ENCODE data around the gene RB1.
"Not testable (repeated sequence)": the region's sequence is repeated elsewhere in the genome, so short reads cannot be mapped to it uniquely, and the experiment has no call there.

The RB1 gene

DNA sequence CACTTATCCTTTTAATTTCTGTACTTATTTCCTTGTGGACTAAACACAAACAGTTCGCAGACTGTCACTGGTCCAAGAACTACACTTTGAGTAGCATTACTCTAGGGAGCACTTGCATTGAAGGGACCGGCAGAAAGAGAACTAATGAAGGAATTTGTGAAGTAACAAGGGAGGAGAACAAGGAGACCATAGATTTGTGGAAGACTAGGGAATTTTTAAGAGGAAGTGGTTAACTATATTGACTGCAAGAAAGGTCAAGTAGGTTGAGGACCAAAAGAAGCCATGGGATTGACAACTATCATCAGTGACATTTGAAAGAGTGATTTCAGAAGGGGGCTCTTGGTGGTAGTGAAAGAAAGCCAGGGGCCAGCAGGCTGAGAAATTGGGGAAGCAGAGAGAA lies 4.0 kb upstream of the RB1 start:
- DNase-seq = no peak

DNA sequence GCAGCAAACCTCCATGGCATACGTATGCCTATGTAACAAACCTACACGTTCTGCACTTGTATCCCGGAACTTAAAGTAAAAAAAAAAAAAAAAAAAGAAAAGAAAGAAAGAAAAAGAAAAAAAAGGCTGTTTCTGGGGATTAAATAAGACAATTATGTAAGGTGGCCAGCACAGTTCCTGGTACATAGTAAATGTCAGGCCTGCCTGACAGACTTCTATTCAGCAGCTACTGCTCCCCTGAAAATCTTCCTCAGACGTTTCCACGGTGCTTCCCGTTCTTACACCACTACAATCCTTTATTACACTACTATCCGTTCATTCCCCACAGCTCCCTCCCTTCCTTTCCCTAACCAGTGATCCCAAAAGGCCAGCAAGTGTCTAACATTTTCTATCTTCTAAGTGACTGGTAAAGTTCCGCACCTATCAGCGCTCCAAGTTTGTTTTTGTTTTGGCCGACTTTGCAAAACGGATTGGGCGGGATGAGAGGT lies 636 bp upstream of the RB1 start:
- peak; percentile 46 for DNase-seq

DNA sequence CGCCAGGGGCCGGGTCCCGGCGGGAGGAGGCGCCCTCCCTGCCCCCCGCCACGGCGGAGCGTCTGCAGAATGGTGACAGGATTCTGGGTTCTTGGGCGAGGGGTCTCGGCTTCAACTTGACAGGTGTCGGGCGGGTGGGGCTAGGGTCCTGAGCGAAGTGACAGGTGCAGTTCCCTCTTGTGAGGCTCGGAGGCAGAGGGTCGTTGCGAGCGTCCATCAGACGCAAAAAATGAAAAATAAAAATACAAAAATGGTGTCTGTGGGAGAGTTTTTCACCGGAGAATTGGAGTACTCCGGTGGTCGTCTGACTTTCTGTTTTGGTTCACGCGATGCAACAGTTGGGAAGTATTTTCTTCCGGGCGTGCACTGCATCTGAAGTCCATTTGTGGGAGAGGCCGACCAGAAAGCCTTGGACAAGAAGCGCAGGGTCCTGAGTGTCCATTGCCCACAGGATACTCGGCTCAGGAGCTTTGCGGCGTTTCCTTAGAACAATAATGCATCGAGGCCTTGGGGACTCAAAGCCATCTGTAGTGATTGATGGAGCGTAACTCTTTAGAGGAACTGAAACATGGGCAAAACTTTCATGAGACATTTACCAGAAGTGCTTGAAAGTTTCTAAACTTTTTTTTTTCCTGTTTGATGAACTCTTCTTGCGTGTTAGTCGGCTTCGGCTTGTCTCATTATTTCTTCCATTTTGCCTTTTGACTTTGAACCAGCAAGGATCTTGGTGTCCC lies 759 bp downstream of the RB1 start:
- no peak for DNase-seq

DNA sequence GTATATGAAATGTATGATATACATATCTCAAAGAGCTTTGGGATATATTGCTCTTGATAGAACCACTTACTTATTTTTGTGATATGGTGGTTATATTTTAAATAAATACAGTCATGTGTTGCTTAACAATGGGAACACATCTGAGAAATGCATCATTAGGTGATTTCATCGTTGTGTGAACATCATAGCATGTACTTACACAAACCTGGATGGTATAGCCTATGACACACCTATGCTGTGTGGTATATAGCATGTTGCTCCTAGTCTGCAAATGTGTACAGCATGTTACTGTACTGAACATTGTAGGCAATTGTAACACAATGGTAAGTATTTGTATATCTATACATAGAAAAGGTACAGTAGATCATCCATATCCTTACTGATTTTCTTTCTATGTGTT lies 7.7 kb downstream of the RB1 start:
- no peak for DNase-seq

DNA sequence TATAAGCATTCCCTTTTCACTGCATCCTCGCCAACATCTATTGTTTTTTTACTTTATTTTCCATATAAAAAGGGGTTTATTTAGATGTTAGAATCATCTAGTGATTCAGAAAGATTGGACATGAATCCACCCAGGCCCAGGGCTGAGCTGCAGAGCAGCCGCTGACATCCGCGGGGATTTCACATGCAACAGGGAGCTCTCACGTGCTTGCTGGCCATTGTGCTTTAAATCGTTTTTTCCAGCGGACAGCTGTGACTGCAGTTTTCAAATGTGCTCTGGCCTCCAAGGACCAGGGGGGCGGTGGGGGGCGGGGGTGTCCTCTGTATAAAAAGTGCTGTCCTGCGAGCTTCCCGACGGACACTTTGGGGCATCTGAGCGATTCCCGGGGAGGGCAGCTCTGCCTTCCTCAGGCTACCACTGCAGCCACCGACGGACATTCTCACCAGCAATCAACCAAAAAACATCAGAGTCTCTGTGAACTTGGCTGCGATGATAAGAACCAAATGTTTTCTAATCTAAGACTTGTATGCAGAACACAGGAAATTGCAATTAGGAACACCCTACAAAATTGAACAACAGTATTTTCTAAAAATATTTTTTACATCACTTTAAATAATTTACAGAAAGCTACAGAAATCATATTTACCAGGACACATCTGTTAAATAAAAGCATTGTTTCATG lies 12.6 kb downstream of the RB1 start:
- no peak for DNase-seq

DNA sequence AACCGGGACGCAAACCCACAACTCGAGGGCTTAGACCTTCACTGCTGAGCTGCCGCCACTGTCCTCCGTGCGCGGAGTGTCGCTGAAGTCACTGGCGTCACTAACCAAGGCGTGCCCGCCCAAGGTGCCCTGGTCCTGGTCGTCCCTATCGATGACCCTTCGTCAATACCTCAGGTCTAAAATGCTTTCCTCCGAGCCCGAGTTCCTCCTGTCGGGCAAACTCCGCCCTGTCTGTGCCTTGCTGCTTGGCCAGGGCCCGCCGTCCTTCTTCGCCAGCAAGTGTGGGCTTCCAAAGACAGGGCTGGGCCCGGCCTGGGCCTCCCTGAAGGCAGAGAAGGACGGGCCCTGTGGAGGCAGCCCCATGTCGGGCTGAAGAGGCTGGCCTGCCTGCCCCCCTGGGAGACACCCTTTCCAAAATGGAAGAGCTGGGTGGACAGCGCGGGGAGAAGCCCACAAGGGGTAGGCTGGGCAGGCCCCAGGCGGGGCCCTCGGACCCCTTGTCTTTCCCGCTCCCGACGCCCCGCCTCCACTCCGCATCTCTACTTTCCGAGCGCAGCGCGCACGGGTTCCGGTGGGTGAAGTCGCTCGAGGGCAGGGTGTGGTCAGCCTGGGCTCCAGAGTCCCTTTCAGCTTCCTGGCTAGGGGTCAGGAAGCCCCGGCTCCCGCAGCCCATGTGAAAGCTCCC lies 13.4 kb downstream of the RB1 start:
- no peak for DNase-seq

DNA sequence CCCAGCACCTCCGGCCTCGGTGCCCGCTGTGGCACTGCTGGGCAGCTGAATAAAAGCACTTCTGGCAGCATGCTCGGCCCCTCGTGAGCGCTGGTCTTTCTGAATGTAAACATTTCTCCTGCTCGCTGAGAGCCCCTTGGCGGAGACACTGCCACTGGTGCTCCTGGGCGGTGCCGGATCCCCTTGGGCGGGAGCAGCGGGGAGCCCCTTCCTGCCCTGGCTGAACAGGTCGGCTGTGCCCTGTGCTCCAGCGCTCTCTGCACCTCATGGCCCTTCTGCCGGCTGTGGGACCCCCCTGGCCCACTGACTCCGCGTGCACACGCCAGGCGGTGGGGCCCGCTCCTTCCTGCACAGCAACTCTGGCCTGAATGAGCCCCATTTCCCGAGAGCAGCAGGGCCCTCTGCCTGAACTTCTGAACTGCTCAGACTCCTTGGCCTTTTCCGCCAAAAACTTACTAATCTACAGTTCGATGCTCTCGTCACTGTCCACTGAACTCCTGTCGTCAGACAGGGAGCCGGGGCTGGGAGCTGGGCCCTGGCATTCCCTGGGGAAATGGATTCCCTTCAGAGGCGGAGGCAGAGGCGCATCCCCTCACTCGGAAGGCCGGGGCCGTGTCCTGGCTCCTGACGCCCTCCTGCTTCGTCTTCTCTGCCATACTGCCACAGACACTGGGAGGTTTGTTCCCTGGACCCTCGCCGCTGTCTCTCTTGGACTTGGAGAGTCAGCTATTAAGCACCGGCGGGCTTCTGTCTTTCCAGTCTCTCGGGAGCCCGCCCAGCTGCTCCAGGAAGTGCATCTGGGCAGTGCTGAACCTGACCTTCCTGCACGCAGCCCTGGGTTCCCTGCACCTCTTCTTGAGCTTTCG lies 14.2 kb downstream of the RB1 start:
- DNase-seq = no peak

DNA sequence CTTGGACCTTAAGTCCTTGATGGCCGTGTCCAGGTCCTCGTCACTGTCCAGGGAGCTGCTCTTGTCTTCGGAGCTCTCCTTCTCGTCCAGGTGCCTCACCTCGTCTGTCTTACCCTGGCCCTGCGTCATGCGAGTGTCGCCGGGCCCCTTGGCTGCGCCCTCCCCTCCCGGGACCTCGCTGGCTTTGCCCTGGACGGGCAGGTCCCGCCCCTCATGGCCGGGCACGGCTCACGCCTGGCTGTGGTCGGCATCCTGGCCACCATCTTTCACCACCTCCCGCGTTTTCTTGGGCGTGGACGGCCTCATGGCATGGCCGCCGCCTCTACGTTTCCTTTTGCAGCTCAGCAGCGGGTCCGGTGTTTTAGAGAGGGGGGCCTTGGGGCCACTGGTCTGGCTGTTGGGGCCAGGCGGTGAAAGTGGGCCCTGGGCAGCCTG lies 14.8 kb downstream of the RB1 start:
- DNase-seq = no peak

DNA sequence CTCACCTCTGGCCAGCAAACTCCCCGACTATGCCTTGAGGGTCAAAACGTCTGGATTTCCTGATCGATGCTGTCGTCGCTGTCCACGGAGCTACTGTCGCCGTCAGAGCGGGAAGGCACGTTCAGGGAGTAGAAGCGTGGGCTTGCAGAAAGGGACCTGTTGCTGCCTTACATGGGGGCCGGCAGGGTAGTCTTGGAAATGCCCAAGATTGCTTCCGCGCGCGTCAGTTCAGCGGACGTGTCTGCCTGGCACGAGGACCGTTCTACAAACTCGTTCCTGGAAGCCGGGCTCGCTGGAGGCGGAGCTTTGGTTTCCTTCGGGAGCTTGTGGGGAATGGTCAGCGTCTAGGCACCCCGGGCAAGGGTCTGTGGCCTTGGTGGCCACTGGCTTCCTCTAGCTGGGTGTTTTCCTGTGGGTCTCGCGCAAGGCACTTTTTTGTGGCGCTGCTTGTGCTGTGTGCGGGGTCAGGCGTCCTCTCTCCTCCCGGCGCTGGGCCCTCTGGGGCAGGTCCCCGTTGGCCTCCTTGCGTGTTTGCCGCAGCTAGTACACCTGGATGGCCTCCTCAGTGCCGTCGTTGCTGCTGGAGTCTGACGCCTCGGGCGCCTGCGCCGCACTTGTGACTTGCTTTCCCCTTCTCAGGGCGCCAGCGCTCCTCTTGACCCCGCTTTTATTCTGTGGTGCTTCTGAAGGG lies 15.4 kb downstream of the RB1 start:
- DNase-seq = no peak

DNA sequence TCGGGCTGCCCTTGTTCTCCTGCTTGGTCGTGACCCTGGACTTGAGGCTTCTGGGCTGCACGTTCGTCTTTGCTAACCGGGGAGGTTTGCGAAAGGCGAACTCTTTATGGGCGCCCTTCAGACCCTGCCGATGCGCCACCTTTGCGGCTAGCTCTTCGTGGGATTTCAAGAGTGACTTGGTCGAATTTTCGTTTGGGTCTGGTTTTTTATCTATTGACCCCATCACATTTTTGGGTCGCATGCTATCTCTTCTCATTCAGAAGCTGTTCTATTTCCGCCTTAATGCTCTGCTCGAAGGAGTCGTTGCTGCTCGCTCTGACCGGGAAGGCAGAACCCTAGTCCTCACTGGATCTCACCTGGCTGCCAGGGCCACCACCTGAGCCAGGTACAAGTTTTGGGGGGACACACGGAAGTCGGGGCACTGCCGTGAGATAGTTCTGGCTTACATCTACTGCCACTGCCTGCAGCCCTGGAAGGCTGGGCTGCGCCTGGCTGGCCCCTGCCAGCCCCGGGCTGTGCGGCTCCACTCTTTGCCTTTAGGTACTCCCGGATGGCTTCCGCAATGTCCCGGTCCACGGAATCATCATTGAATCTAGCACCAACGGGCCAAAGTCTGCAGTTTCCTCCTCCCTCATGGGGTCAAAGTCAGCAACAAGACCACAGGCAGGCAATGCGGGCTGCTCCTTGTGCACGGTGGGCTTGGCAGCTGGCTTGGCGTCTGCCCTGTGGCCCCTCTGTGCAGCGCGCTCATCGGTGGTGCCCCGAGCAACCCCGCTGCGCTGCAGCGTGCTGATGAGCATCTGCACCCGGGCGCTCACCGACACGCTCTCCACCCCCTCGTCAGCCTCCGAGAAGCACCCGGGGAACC lies 16.2 kb downstream of the RB1 start:
- DNase-seq = no peak

DNA sequence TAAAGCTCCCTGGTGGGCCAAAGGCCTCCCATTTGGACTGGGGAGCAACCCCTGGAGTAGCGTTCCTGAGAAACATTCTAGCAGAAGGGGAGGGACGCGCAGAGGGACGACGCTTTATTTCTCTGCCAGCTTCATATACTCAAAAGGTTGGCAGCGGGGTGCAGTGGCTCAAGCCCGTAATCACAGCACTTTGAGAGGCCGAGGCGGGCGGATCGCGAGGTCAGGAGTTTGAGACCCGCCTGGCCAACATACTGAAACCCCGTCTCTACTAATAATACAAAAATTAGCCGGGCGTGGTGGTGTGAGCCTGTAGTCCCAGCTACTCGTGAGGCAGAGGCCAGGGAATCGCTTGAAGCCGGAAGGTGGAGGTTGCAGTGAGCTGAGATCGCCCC lies 16.8 kb downstream of the RB1 start:
- no peak for DNase-seq

DNA sequence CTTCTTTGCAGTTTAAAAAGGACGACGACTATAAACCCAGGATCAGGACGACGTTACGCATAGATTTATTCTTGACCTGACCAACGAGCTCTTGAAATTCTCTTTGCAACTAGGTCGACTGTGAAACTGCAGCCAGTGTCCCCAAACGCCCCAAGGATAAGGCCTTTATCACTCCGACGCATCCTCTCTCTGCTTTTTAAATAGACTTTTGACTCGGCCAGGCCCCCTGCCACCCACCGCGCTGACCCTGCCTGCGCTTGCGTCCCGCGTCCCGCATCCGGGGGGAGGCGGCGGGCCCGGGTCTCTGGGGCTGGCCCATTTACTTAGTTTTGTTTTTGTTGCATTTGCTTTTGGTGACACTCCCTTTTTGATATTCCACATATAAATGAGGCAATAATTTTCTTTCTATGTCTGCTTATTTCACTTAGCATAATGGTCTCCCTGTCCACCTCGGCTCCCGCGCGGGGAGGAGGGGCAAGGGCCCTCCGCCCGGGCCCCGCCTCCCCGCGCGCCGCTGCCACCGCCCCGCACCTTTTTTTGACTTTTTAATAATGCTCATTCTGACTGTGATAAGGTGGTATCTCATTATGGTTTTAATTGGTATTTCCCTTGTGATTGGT lies 17.4 kb downstream of the RB1 start:
- DNase-seq = no peak

DNA sequence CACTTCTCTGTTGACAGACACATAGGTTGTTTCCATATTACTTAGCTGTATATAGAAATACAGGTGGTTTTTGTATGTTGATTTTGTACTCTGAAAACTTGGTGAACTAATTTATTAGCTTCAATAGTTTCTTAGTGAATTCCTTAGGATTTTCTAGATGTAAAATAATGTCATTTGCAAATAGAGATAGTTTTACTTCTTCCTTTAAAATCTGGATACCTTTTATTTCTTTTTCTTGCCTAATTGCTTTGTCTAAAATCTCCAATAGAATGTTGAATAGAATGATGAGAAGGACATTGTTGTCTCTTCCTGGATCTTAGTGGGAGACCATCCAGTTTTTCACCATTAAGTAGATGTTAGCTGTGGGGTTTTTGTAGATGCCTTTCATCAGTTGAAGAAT lies 18.7 kb downstream of the RB1 start:
- DNase-seq = no peak

DNA sequence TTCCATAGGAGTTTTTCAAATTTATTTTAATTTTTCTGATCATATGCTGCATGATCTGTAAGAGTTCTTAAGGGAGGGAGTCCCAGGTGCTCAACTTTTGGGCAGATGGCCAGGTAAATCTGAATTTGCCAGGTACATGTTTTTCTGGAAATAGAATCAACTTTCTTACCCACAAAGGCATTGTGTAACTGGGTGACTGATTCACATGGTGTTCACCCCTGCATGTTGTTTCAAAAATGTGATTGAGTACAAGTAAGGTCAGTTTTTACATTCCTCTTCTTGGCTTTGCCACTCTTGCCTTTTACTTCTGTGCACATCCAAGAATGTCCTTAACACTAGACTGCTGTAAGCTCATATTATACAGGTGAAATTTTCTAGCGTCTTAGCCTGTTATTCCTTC lies 30.4 kb downstream of the RB1 start:
- no peak for DNase-seq

DNA sequence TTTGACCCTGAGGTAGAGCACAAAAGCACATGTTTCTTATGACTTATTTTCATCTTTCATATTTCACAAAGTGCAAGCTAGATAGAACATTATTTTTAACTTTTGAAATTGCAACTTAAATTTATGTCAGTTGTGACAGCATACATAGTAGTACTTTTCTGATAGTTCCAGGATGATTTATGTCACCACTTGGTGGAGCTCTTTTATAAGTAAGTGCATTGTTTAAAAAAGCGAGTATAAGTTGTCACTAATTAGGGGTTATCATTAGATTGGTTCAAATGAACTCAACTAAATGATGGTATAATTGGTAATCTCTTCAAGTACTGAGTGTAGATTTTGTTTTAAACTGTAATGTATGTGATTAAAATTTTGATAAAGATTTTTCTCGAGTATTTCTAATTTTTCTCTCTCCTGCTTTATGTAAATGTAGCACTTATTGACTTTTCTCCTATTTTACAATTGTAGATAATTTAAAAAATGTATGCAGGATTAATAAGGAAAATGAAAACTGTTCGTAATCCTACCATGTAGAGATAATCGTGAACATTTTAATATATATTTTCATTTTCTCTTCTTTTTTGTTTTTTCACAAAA lies 31.1 kb downstream of the RB1 start:
- peak; percentile 18 for DNase-seq

DNA sequence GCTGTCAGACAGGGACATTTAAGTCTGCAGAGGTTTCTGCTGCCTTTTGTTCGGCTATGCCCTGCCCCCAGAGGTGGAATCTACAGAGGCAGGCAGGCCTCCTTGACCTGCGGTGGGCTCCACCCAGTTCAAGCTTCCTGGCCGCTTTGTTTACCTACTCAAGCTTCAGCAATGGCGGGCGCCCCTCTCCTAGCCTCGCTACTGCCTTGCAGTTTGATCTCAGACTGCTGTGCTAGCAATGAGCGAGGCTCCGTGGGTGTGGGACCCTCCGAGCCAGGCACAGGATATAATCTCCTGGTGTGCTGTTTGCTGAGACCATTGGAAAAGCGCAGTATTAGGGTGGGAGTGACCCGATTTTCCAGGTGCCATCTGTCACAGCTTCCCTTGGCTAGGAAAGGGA lies 35.6 kb downstream of the RB1 start:
- DNase-seq = not testable (repeated sequence)

DNA sequence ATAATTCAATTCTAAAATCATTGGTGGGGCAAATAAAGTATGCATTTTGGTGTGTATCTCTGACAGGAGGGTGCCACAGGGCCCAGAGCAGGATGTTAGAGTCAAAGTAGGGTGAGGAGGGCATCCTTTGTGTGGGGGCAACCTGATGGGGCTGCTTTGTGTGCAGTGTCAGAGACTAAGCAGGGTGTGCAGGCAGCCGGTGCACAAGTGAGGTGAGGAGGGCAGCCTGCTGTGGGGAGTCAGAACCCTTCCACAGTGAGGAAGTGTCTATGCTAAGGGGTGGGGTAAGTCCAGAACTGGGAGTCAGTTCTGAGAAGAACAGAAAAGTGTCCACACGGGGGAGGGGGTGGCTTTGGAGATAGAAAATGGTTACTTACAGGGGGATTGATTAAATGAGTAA lies 40.7 kb downstream of the RB1 start:
- no peak for DNase-seq

DNA sequence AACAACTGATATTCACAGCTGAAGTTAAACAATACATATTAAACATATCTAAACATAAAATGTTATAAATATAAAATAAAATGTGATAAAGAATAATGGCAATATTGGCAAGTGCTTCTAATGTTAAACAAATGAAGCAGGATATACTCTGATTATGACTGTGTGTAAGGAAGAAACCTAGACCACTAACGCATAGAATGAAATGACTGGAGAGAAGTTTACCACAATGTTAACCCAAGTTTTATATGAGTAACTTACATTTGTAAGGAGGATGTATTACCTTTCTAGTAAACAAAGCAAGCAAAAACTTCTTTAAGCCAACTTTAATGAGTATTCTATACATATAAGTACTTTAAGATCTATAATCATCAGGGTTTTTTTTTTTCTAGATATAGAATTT lies 43.0 kb downstream of the RB1 start:
- DNase-seq = no peak

DNA sequence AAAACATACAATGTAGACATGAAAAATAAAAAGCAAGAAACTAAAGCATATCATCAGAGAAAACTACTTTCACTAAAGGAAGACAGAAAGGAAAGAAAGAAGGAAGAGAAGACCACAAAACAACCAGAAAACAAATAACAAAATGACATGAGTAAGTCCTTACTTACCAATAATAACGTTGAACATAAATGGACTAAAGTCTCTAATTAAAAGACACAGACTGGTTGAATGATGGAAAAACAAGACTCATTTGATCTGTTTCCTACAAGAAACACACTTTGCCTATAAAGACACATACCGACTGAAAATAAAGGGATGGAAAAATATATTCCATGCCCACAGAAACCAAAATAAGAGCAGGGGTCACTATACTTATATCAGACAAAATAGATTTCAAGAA lies 46.0 kb downstream of the RB1 start:
- no peak for DNase-seq

DNA sequence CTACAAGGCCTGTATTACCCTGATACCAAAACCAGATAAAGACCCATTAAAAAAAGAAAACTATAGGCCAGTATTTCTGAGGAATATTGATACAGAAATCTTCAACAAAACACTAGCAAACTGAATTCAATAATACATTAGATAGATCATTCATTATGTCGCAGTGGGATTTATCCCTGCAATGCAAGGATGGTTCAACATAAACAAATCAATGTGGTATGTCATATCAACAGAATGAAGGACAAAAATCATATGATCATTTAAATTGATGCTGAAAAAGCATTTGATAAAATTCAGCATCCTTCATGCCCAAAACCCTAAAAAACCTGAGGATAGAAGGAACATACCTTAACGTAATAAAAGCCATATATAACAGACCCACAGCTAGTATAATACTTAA lies 50.0 kb downstream of the RB1 start:
- DNase-seq = no peak

DNA sequence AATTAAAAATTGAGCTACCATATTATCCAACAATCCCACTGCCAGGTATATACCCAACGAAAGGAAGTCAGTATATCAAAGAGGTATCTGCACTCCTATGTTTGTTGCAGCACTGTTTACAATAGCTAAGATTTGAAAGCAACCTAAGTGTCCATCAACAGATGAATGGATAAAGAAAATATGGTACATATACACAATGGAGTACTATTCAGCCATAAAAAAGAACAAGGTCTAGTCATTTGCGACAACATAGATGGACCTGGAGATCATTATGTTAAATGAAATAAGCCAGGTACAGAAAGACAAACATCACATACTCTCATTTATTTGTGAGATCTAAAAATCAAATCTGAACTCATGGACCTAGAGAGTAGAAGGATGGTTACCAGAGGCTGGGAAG lies 52.0 kb downstream of the RB1 start:
- not testable (repeated sequence) for DNase-seq

Measured in NCI-H748 treated with DMSO at 0.1 percent for 48 hours (cell line).